Panc1 (cell line): ENCODE measurements around the gene MAP4.

Source experiments
- POLR2AphosphoS5 ChIP-seq: IDR thresholded peaks from 2 replicates; pipeline ENCODE4 v1.6.1; 2012; ENCODE audit warnings: mild to moderate bottlenecking, low read depth, low read length, moderate library complexity
- SIN3A ChIP-seq: IDR thresholded peaks from 2 replicates; pipeline ENCODE4 v1.6.1; 2012; ENCODE audit warnings: low read depth, mild to moderate bottlenecking, low read length, moderate library complexity, borderline replicate concordance; ENCODE audit not compliant: insufficient read depth
- TCF7L2 ChIP-seq: IDR thresholded peaks from 2 replicates; pipeline ENCODE4 v1.6.1; 2011; ENCODE audit warnings: mild to moderate bottlenecking, low read depth, low read length, inconsistent platforms
- TF ChIP-seq, protein P1 (sequence below): fragments of 450-650 bp; IDR thresholded peaks from 2 replicates; pipeline ENCODE4 v1.5.1; 2017; ENCODE audit warnings: mild to moderate bottlenecking
- TF ChIP-seq, protein P2 (sequence below), 2 experiments: IDR thresholded peaks; 2 replicates each; pipeline ENCODE4 v1.6.1; 2011 to 2012; ENCODE audit warnings: low read depth in 2 of 2, control low read depth in 1 of 2, low read length in 1 of 2, mild to moderate bottlenecking in 1 of 2, moderate library complexity in 1 of 2; ENCODE audit not compliant: insufficient read depth in 1 of 2

DNA sequence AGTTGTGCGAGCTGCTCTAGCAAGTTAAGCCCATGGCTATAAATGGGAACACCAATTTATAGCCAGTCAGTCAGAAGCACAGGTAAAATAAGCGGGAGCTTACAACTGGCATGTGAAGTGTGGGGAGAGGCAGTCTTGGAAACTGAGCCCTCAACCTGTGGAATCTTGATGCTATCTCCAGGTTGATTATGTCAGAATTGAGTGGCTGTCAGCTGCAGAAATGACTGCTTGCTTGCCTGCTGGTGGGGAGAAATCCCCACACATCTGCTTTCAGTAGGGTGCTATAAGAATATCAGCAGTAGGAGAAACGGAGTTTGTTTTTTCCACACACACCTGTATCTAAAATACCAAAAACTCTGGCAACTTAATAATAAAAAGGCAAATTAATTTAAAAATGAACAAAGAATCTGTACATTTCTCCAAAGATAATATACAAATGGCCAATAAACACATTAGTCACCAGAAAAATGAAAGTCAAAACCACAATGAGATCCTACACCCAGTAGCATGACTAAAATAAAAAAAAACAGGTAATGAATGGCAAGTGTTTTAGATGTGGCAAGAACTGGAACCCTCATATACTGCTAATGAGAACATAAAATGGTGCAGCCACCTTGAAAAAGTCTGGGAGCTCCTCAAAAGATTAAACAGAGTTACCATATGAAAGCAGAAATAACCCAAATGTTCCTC is 26.0 kb upstream of the MAP4 start:
- TF ChIP-seq, protein P1, sequence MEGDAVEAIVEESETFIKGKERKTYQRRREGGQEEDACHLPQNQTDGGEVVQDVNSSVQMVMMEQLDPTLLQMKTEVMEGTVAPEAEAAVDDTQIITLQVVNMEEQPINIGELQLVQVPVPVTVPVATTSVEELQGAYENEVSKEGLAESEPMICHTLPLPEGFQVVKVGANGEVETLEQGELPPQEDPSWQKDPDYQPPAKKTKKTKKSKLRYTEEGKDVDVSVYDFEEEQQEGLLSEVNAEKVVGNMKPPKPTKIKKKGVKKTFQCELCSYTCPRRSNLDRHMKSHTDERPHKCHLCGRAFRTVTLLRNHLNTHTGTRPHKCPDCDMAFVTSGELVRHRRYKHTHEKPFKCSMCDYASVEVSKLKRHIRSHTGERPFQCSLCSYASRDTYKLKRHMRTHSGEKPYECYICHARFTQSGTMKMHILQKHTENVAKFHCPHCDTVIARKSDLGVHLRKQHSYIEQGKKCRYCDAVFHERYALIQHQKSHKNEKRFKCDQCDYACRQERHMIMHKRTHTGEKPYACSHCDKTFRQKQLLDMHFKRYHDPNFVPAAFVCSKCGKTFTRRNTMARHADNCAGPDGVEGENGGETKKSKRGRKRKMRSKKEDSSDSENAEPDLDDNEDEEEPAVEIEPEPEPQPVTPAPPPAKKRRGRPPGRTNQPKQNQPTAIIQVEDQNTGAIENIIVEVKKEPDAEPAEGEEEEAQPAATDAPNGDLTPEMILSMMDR = no peak
- TF ChIP-seq POLR2AphosphoS5 (no peak), TCF7L2 (no peak), SIN3A (no peak)
- TF ChIP-seq, protein P2, sequence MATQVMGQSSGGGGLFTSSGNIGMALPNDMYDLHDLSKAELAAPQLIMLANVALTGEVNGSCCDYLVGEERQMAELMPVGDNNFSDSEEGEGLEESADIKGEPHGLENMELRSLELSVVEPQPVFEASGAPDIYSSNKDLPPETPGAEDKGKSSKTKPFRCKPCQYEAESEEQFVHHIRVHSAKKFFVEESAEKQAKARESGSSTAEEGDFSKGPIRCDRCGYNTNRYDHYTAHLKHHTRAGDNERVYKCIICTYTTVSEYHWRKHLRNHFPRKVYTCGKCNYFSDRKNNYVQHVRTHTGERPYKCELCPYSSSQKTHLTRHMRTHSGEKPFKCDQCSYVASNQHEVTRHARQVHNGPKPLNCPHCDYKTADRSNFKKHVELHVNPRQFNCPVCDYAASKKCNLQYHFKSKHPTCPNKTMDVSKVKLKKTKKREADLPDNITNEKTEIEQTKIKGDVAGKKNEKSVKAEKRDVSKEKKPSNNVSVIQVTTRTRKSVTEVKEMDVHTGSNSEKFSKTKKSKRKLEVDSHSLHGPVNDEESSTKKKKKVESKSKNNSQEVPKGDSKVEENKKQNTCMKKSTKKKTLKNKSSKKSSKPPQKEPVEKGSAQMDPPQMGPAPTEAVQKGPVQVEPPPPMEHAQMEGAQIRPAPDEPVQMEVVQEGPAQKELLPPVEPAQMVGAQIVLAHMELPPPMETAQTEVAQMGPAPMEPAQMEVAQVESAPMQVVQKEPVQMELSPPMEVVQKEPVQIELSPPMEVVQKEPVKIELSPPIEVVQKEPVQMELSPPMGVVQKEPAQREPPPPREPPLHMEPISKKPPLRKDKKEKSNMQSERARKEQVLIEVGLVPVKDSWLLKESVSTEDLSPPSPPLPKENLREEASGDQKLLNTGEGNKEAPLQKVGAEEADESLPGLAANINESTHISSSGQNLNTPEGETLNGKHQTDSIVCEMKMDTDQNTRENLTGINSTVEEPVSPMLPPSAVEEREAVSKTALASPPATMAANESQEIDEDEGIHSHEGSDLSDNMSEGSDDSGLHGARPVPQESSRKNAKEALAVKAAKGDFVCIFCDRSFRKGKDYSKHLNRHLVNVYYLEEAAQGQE (IDR thresholded peaks at IDR 0.05; ENCODE audit: insufficient read depth in 1 of 2, low read depth in 2 of 2, low read length in 1 of 2) = no peak
